Aorta (tissue), 5 donors: Measurements from ENCODE around the gene ZBED6. TPM values are rescaled to one million over a fixed set of nuclear protein-coding genes. Genes with fewer than 3 reads are reported as not detected.
"Not testable (repeated sequence)": the region's sequence is repeated elsewhere in the genome, so short reads cannot be mapped to it uniquely, and the experiment has no call there.

Experiments
- ATAC-seq: fragments of 200-7000 bp; cut with Tn5 transposase; one replicate; pipeline ENCODE4 v1.9.1; 2022; ENCODE audit warnings: moderate library complexity; ENCODE audit not compliant: low FRiP score
- DNase-seq, 2 donors: peaks; one replicate each; pipeline ENCODE4 v3.0.0-alpha.2; 2020
- H3K27ac ChIP-seq, 2 donors: one replicate each; pipeline ENCODE4 v1.5.1; 2013; ENCODE audit warnings: low read length in 2 of 2, mild to moderate bottlenecking in 2 of 2, moderate library complexity in 2 of 2, control low read depth in 1 of 2, inconsistent platforms in 1 of 2, low read depth in 1 of 2
- H3K27me3 ChIP-seq, 2 donors: one replicate each; pipeline ENCODE4 v1.6.1; 2013; ENCODE audit warnings: control low read depth in 1 of 2, low read length in 1 of 2, mild to moderate bottlenecking in 1 of 2, moderate library complexity in 1 of 2; ENCODE audit not compliant: insufficient read depth in 2 of 2, control insufficient read depth in 1 of 2
- H3K36me3 ChIP-seq, 2 donors: one replicate each; pipeline ENCODE4 v1.6.1; 2013; ENCODE audit warnings: control low read depth in 1 of 2, low read length in 1 of 2, mild to moderate bottlenecking in 1 of 2; ENCODE audit not compliant: insufficient read depth in 2 of 2, control insufficient read depth in 1 of 2
- H3K4me1 ChIP-seq, 2 donors: one replicate each; pipeline ENCODE4 v1.6.1; 2013; ENCODE audit warnings: low read length in 2 of 2, control low read depth in 1 of 2, mild to moderate bottlenecking in 1 of 2, moderate library complexity in 1 of 2; ENCODE audit not compliant: insufficient read depth in 2 of 2, control insufficient read depth in 1 of 2
- H3K4me3 ChIP-seq, 2 donors: one replicate each; pipeline ENCODE4 v1.5.1; 2013; ENCODE audit warnings: low read length in 2 of 2, control low read depth in 1 of 2, mild to moderate bottlenecking in 1 of 2
- H3K9me3 ChIP-seq: one replicate; pipeline ENCODE4 v1.6.1; 2013; ENCODE audit warnings: mild to moderate bottlenecking, low read length; ENCODE audit not compliant: control insufficient read depth
- WGBS, 2 donors: extraction: QIAGEN DNeasy Blood & Tissue Kit; methylation state at CpG; one replicate each; pipeline ENCODE4 v1.1.7; 2013; 5-methylcytosine and 5-hydroxymethylcytosine counted together
- intact Hi-C, 2 donors: fragments of 100-400 bp; cut with DNase I; formaldehyde crosslinking; loops; one replicate each; pipeline versions ENCODE4 v1.14.2 to v1.15.0; 2022
- polyA plus RNA-seq, 2 donors: library from polyadenylated mRNA; stranded (reverse); fragments of 200-250 nt; gene quantifications; one replicate each; pipeline ENCODE4 v1.2.3, GENCODE V29; 2013
- total RNA-seq, 2 donors: library from RNA; stranded (reverse); fragmentation: NEBNext Ultra II Directional; extraction: Animal tissue kit (Norgen Biotek cat#: 25700); gene quantifications; one replicate each; pipeline ENCODE4 v1.2.1, GENCODE V29; 2021
- donor health status: healthy with polysubstance abuse.
- donor health status: Bipolar disorder and iron deficiency.
- donor health status: DM: no; HTN: no; CAD: no.
- donor health status: DM: no; HTN: no; CAD: no.
- donor health status: DM: yes; HTN: yes; CAD: no.

ZBED6 gene
- total and polyA plus RNA-seq, 4 donors = 0.63 to 58.7 (median 28.9) TPM

DNA sequence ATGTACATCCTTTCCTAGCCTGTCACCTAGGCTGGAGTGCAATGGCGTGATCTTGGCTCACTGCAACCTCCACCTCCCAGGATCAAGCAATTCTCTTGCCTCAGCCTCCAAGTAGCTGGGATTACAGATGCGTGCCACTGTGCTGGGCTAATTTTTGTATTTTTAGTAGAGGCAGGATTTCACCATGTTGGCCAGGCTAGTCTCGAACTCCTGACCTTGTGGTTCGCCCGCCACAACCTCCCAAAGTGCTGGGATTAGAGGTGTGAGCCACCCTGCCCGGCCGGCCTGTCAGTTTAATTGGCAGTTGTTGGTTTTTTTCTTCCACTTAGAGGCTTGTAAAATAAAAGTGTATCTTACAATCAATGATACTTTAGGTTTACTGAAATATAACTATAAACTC, 1.9 kb upstream of the ZBED6 start:
- H3K27ac ChIP-seq, H3K9me3 ChIP-seq, ATAC-seq, H3K4me3 ChIP-seq, H3K36me3 ChIP-seq, H3K27me3 ChIP-seq, intact Hi-C loops, DNase-seq, H3K4me1 ChIP-seq: not testable (repeated sequence)
- 96 to 98% methylated on average over 7 of the region's 7 CpGs for WGBS, 2 donors

DNA sequence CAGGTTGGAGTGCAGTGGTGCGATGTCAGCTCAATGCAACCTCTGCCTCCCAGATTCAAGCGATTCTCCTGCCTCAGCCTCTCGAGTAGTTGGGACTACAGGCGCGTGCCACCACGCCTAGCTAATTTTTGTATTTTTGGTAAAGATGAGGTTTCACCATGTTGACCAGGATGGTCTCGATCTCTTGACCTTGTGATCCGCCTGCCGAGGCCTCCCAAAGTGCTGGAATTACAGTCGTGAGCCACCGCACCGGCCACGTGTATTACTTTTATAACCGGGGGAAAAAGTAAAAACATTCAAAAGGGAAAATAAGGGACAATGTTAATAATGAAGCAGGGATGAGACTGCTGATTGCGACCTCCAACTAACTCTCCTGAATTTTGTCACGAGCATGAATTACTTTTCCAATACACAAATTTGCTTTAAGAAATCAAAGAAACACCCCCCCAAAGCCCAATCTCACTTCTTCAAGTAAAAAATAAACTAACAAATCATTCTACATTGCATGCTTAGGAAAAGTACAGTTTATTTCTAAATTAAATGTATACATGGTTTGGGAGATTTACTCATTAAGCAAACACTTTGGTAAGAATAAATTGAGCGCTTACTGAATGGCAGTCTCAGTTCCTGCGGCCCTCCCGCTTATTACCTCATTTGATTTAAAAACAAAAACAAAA, 521 bp upstream of the ZBED6 start:
- H3K9me3 ChIP-seq = no peaks in the 10 kb centered on the region
- ATAC-seq (no peak), DNase-seq (no peak)
- no peaks in the 10 kb centered on the region for H3K27me3 ChIP-seq
- 74 to 77% methylated on average over 19 of the region's 19 CpGs for WGBS, 2 donors
- intact Hi-C loops = loop anchor here in 1 of 2 donors (5.0 kb wide), 1 partner anchor 67 kb away; the partner anchor contains the start of gene SNRPE
- H3K4me1 ChIP-seq = peaks cover 3 to 13% of the 10 kb centered on the region in 2 donors
- H3K36me3 ChIP-seq = no peaks in the 10 kb centered on the region
- no peak overlapping the region for H3K4me3 ChIP-seq
- H3K27ac ChIP-seq = no peak overlapping the region

DNA sequence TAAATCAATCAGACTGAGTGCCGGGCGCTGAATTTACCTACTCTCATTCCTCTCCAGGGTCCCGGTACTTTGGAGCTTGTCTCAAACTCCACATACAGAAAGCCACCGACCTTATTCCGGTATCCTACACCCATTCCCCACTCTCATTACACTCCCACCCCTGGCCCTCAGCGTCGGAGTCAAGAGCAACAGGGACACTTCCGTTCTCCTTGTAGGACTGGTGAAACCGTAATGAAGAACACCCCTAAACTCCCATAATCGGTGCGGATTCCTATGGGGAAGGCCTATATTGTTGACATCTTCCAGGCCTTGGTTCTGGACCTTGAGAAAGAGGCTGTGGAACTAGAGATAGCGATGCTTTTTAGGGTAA, 798 bp downstream of the ZBED6 start:
- Histone ChIP-seq H3K27me3 (no peaks in the 10 kb centered on the region), H3K4me3 (peak overlapping the region; percentile 96 to 100), H3K9me3 (no peaks in the 10 kb centered on the region), H3K27ac (peak overlapping the region in 1 of 2 donors; percentile 98), H3K36me3 (no peaks in the 10 kb centered on the region), H3K4me1 (peaks cover 3 to 16% of the 10 kb centered on the region in 2 donors)
- DNase-seq (peak in 1 of 2 donors; percentile 60), ATAC-seq (peak; percentile 55)
- intact Hi-C loops = loop anchor here in 1 of 2 donors (5.0 kb wide), 1 partner anchor 66 kb away; the partner anchor contains the start of gene SNRPE
- WGBS, 2 donors = 0 to 1% methylated on average over 12 of the region's 12 CpGs

DNA sequence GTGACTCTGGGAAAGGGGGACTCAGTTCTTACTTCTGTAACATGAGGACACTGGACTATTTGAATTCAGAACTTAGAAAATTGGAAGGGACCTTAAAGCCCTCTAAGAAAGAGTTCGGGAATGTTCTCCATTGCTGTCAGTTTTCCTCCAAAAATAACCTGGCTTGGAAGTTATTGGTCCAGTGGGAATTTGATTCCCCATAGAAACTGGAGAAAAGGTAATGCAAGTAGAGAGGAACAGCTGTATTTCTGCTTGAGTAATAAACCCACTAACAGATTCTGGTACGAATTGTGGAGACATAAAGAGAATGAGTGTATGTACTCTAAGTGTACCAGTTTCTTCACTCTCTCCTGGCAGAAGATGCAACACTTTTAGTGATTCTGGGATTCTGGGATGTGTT, 1.8 kb downstream of the ZBED6 start:
- intact Hi-C loops = loop anchor here in 1 of 2 donors (5.0 kb wide), 1 partner anchor 65 kb away; the partner anchor contains the start of gene SNRPE
- H3K36me3 ChIP-seq = no peaks in the 10 kb centered on the region
- H3K27ac ChIP-seq = no peak overlapping the region
- H3K4me3 ChIP-seq = peak overlapping the region in 1 of 2 donors; percentile 96
- H3K4me1 ChIP-seq = peaks cover 3 to 16% of the 10 kb centered on the region in 2 donors
- 5 to 13% methylated on average over 2 of the region's 2 CpGs for WGBS, 2 donors
- no peaks in the 10 kb centered on the region for H3K9me3 ChIP-seq
- no peaks in the 10 kb centered on the region for H3K27me3 ChIP-seq
- ATAC-seq (no peak), DNase-seq (no peak)

DNA sequence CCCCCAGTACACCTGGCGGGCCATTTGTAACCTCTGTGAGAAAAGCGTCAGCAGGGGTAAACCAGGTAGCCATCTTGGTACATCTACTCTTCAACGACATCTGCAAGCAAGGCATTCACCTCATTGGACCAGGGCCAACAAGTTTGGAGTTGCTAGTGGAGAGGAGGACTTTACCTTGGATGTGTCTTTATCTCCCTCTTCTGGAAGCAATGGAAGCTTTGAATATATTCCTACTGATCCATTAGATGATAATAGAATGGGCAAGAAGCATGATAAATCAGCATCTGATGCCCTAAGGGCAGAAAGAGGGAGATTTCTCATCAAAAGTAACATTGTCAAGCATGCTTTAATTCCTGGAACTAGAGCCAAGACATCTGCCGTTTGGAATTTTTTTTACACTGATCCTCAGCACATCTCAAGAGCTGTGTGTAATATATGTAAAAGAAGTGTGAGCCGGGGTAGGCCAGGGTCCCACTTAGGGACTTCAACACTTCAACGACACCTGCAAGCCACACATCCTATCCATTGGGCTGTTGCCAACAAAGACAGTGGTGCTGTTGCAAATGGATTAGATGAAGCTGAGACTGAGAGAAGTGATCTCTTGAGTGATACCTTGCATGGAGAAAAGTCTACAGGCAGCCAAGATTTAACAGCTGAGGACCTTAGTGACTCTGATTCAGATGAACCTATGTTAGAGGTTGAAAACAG, 2.7 kb downstream of the ZBED6 start:
- 85% methylated on average over 6 of the region's 6 CpGs for WGBS, 2 donors
- Histone ChIP-seq H3K27ac (no peak overlapping the region), H3K27me3 (no peaks in the 10 kb centered on the region), H3K4me3 (no peak overlapping the region), H3K9me3 (no peaks in the 10 kb centered on the region), H3K4me1 (peaks cover 3 to 16% of the 10 kb centered on the region in 2 donors), H3K36me3 (no peaks in the 10 kb centered on the region)
- DNase-seq = no peak
- intact Hi-C loops = loop anchor here in 1 of 2 donors (5.0 kb wide), 1 partner anchor 64 kb away; the partner anchor contains the start of gene SNRPE
- ATAC-seq = no peak

DNA sequence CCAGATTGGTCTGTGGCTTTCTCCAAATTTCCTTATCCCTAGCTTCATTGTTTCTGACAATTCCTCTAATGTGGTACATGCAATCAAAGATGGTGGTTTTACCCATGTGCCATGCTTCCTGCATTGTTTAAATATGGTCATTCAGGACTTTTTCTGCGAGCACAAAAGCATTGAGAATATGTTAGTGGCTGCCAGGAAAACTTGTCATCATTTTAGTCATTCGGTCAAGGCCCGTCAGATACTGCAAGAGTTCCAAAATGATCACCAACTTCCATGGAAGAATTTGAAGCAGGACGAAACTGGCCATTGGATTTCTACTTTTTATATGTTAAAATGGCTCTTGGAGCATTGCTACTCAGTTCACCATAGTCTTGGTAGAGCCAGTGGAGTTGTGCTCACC, 3.7 kb downstream of the ZBED6 start:
- ATAC-seq (no peak), DNase-seq (no peak)
- Histone ChIP-seq H3K9me3 (no peaks in the 10 kb centered on the region), H3K4me1 (peaks cover 3 to 16% of the 10 kb centered on the region in 2 donors), H3K27ac (no peak overlapping the region), H3K36me3 (no peaks in the 10 kb centered on the region), H3K27me3 (no peaks in the 10 kb centered on the region), H3K4me3 (no peak overlapping the region)
- intact Hi-C loops = loop anchor here in 1 of 2 donors (5.0 kb wide), 1 partner anchor 63 kb away; the partner anchor contains the start of gene SNRPE
- 45 to 53% methylated on average over 4 of the region's 4 CpGs for WGBS, 2 donors

DNA sequence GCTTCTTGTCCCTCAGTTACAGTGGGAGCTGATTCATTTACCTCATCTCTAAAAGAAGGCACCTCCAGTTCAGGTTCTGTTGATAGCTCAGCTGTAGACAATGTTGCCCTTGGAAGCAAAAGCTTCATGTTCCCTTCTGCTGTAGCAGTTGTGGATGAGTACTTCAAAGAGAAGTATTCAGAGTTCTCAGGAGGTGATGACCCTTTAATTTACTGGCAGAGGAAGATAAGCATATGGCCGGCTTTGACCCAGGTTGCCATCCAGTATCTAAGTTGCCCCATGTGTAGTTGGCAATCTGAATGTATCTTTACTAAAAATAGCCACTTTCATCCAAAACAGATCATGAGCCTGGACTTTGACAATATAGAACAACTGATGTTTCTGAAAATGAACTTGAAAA, 4.5 kb downstream of the ZBED6 start:
- WGBS, 2 donors = 22 to 31% methylated on average over 1 of the region's 1 CpG
- no peaks in the 10 kb centered on the region for H3K9me3 ChIP-seq
- H3K27ac ChIP-seq = no peak overlapping the region
- no peak for DNase-seq
- no peaks in the 10 kb centered on the region for H3K36me3 ChIP-seq
- intact Hi-C loops = loop anchor here in 1 of 2 donors (5.0 kb wide), 1 partner anchor 62 kb away; the partner anchor contains the start of gene SNRPE
- no peaks in the 10 kb centered on the region for H3K27me3 ChIP-seq
- peaks cover 3 to 16% of the 10 kb centered on the region in 2 donors for H3K4me1 ChIP-seq
- no peak overlapping the region for H3K4me3 ChIP-seq
- no peak for ATAC-seq

DNA sequence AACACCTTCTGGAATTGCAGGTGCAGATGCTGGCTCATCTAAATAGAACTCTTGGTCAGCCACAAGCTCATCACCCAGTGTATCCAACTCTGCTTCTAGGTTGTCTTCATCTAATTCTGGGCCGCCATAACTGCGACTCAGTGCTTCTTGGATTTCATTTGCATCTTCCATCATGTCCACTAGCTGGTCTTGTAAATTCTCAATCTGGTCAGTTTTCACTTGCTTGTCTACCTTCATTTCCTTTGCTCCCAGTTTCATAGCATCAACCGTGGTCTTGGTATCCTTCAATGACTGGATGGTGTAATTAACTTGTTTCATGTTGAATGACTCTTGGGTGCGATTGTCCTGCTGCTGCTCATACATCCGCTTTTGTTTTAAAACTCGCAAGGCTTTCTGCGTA, 10.3 kb downstream of the ZBED6 start:
- ATAC-seq (no peak), DNase-seq (no peak)
- H3K36me3 ChIP-seq = peaks cover 0 to 3% of the 10 kb centered on the region in 2 donors
- no peaks in the 10 kb centered on the region for H3K9me3 ChIP-seq
- intact Hi-C loops = no loop called here
- no peak overlapping the region for H3K4me3 ChIP-seq
- WGBS, 2 donors = 95 to 98% methylated on average over 7 of the region's 7 CpGs
- H3K4me1 ChIP-seq = peaks cover 0 to 2% of the 10 kb centered on the region in 2 donors
- H3K27ac ChIP-seq = no peak overlapping the region
- H3K27me3 ChIP-seq = no peaks in the 10 kb centered on the region
